K562 (cell line): ENCODE measurements around the gene ATIC. TPM values are rescaled to one million over a fixed set of nuclear protein-coding genes. Genes with fewer than 3 reads are reported as not detected.

ENCODE experiments used
- ATAC-seq: fragments of 200-7000 bp; cut with Tn5 transposase; 3 replicates; pipeline ENCODE4 v1.9.1; 2020; ENCODE audit warnings: moderate library complexity
- BruUV-seq: library from RNA; stranded (reverse); fragments of 400-500 nt; replicated peaks from 2 replicates; lab custom pipeline; 2021; lab: Mats Ljungman, UMichigan
- CTCF ChIA-PET: fragments of 300-600 bp; formaldehyde crosslinking; extraction: SDS; loops from one replicate; lab custom pipeline; 2021; ENCODE audit warnings: low intra/inter-chr PET ratio; lab: Yijun Ruan, JAX
- POLR2A ChIA-PET: fragments of 300-600, 350-650 bp; sonication (Branson Sonifier 250); formaldehyde crosslinking; extraction: SDS; loops from one replicate; lab custom pipeline; 2021; ENCODE audit warnings: antibody characterized with exemption, inconsistent platforms; lab: Yijun Ruan, JAX
- DNase-seq, 4 experiments: peaks; one replicate each; pipeline versions ENCODE4 v3.0.0 to v3.0.0-alpha.2; 2011 to 2018; ENCODE audit warnings: low spot score in 3 of 4, mixed read lengths in 3 of 4; ENCODE audit errors: extremely low read depth in 1 of 4
- FAIRE-seq: peaks from 2 replicates; lab custom pipeline; 2011; peaks lifted over from hg19 to GRCh38; lab: Jason Lieb, UNC
- H2AFZ ChIP-seq: 2 replicates; pipeline ENCODE4 v1.6.0; 2011; ENCODE audit warnings: low read depth, low read length, control low read depth, inconsistent platforms
- H3K27ac ChIP-seq: fragments of 200-600 bp; 3 replicates; pipeline ENCODE4 v1.8.0; 2011; ENCODE audit warnings: low read depth, mild to moderate bottlenecking, control low read depth, inconsistent platforms, low read length, moderate library complexity, mixed read lengths; ENCODE audit errors: extremely low read depth
- H3K27me3 ChIP-seq, 2 experiments: fragments of 300-600 bp in 1 of 2; 2 replicates in 1 of 2; 3 replicates in 1 of 2; pipeline versions ENCODE4 v1.6.0 to v1.8.0; 2011; ENCODE audit warnings: inconsistent platforms in 2 of 2, low read length in 2 of 2, mild to moderate bottlenecking in 1 of 2, mixed read lengths in 1 of 2, moderate library complexity in 1 of 2; ENCODE audit not compliant: control insufficient read depth in 2 of 2, insufficient read depth in 2 of 2
- H3K36me3 ChIP-seq: fragments of 300-600 bp; 3 replicates; pipeline ENCODE4 v1.8.0; 2011; ENCODE audit warnings: mild to moderate bottlenecking, low read length, inconsistent platforms; ENCODE audit not compliant: control insufficient read depth, insufficient read depth
- H3K4me1 ChIP-seq, 2 experiments: fragments of 200-600 bp in 1 of 2; replicated peaks in 1 of 2; 2 replicates in 1 of 2; 3 replicates in 1 of 2; pipeline versions ENCODE4 v1.5.1 to v1.8.0; 2011; ENCODE audit warnings: inconsistent platforms in 2 of 2, low read length in 2 of 2, mild to moderate bottlenecking in 1 of 2, mixed read lengths in 1 of 2, moderate library complexity in 1 of 2; ENCODE audit not compliant: control insufficient read depth in 2 of 2, insufficient read depth in 2 of 2
- H3K4me2 ChIP-seq: 2 replicates; pipeline ENCODE4 v1.6.1; 2011; ENCODE audit warnings: low read length, control low read depth, inconsistent platforms, mixed read lengths; ENCODE audit not compliant: insufficient read depth
- H3K4me3 ChIP-seq: fragments of 200-600 bp; sonication (generic), shearing (Covaris generic); 2 replicates; pipeline ENCODE4 v1.5.1; 2016; ENCODE audit warnings: control low read depth, inconsistent platforms
- H3K79me2 ChIP-seq: fragments of 200-600 bp; 3 replicates; pipeline ENCODE4 v1.8.0; 2011; ENCODE audit warnings: low read length, inconsistent platforms; ENCODE audit not compliant: control insufficient read depth, insufficient read depth
- H3K9ac ChIP-seq, 2 experiments: 2 replicates each; pipeline versions ENCODE4 v1.6.0 to v1.6.1; 2011; ENCODE audit warnings: low read depth in 2 of 2, low read length in 2 of 2, control low read depth in 1 of 2, inconsistent platforms in 1 of 2, mild to moderate bottlenecking in 1 of 2, mixed read lengths in 1 of 2; ENCODE audit not compliant: insufficient read depth in 1 of 2
- H3K9me1 ChIP-seq: one replicate; pipeline ENCODE4 v1.6.0; 2011; ENCODE audit warnings: inconsistent platforms, mild to moderate bottlenecking, low read length, moderate library complexity; ENCODE audit not compliant: control insufficient read depth, insufficient read depth
- H3K9me3 ChIP-seq: replicated peaks from 2 replicates; pipeline ENCODE4 v1.5.1; 2011; ENCODE audit warnings: low read depth, low read length, inconsistent platforms; ENCODE audit not compliant: control insufficient read depth, insufficient read depth
- H4K20me1 ChIP-seq: replicated peaks from 2 replicates; pipeline ENCODE4 v1.6.1; 2011; ENCODE audit warnings: low read length, inconsistent platforms, mixed read lengths; ENCODE audit not compliant: control insufficient read depth, insufficient read depth
- CEBPB ChIP-seq: fragments of 450-650 bp; IDR thresholded peaks from 2 replicates; pipeline ENCODE4 v1.6.1; 2016; ENCODE audit warnings: missing genetic modification characterization, missing compliant biosample characterization
- CEBPG ChIP-seq, 3 experiments: fragments of 200-800 bp in 1 of 3; sonication (Bioruptor generic) in 1 of 3; sonication (generic) in 1 of 3; formaldehyde crosslinking in 1 of 3; IDR thresholded peaks in 2 of 3; conservative IDR thresholded peaks in 1 of 3; 2 replicates each; pipeline versions ENCODE4 v1.6.1 to v1.8.0; 2016 to 2022; ENCODE audit warnings: missing compliant biosample characterization in 2 of 3, missing genetic modification characterization in 2 of 3, mild to moderate bottlenecking in 1 of 3, missing genetic modification reagents in 1 of 3
- PHF21A ChIP-seq: fragments of 450-650 bp; IDR thresholded peaks from 2 replicates; pipeline ENCODE4 v1.6.1; 2017; ENCODE audit warnings: low read depth, borderline replicate concordance
- WGBS: fragments of 100-300 bp; shearing (Covaris generic); methylation state at CpG from one replicate; pipeline ENCODE4 v1.1.6; 2016; ENCODE audit warnings: low coverage, mixed read lengths; ENCODE audit not compliant: insufficient coverage; ENCODE audit errors: missing lambda C conversion rate; 5-methylcytosine and 5-hydroxymethylcytosine counted together
- in situ Hi-C: fragments of 300-500 bp; cut with MboI; formaldehyde crosslinking; loops from 4 replicates; pipeline ENCODE4 v1.15.0; 2018; ENCODE audit warnings: inconsistent platforms, mixed read lengths
- intact Hi-C: fragments of 100-400 bp; cut with micrococcal nuclease; formaldehyde crosslinking; loops from 2 replicates; pipeline ENCODE4 v1.14.2; 2022
- polyA plus RNA-seq, 8 experiments: library from polyadenylated mRNA; depleted of rRNA in 4 of 8; stranded (reverse) in 5 of 8; unstranded in 3 of 8; fragments of >200 nt; fragmentation: Nextera tagmentation in 2 of 8; fragmentation: Illumina TruSeq in 1 of 8; extraction: Ambion mirVana in 2 of 8; extraction: Trizol in 1 of 8; gene quantifications; 2 replicates each; pipeline versions ENCODE4 v1.2.1 to v1.2.3, GENCODE V29; 2011 to 2014; ENCODE audit warnings: inconsistent platforms in 1 of 8, missing spikeins in 1 of 8
- total RNA-seq, 7 experiments: library from RNA; depleted of rRNA in 6 of 7; stranded (reverse); fragments of >200 nt in 6 of 7; fragmentation: Illumina TruSeq in 2 of 7; extraction: Trizol in 2 of 7; gene quantifications; 2 replicates each; pipeline versions ENCODE4 v1.2.1 to v1.2.3, GENCODE V29; 2011 to 2021; ENCODE audit warnings: low replicate concordance in 1 of 7

The ATIC gene
- total and polyA plus RNA-seq, 9 of the 15 experiments (the other 6 are each of a cell fraction or from before 2014, with no cell fraction given): 45.6 to 480 (median 212) TPM

DNA sequence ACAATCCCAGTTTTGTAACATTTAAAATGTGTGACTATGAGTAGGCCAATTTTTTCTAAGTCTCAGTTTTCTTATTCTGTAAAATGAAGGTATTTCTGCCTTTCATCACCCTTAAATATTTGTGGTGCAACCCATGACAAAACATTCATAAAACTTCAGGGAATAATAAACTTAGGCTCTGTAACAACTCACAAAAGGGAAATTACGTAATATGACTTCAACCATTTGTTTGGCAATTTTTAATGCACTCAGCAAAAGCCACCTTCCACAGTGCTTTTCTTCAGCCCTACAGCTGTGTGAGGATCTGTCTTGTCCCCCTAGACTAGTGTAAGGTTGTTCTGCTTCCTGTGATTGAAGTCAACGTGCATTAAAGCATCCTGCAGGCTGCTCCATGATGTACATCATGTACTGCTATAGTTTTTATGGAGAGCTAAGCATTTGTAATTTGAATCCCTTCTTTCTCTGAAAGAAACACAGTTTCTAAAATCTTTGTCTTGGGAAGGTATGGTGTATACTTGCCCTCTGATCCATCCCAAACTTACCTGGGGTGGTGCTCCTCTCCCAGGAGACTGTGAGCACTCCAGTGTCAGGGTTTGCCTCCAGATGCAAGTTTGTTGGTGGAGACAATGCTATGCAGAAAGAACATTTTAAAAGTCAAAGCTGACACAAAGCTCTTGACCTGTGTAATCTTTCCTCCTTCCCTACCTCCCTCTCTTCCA is 84.9 kb downstream of the ATIC start:
- Histone ChIP-seq H3K9me3 (no peaks in the 10 kb centered on the region), H3K27ac (no peak overlapping the region), H3K4me2 (no peak overlapping the region), H3K79me2 (no peaks in the 10 kb centered on the region), H2AFZ (no peak overlapping the region), H3K27me3 (no peaks in the 10 kb centered on the region), H3K9me1 (no peaks in the 10 kb centered on the region), H3K4me3 (no peak overlapping the region), H4K20me1 (no peaks in the 10 kb centered on the region), H3K36me3 (peaks cover 3% of the 10 kb centered on the region; the same call in 1 of the 3 replicates), H3K4me1 (no peaks in the 10 kb centered on the region), H3K9ac (no peak overlapping the region)
- no peak for ATAC-seq
- 57% methylated on average over 2 of the region's 2 CpGs for WGBS
- BruUV-seq: no TSS peak
- in situ Hi-C loops (no loop called here), intact Hi-C loops (no loop called here)
- CTCF ChIA-PET: no interaction called here
- TF ChIP-seq CEBPB (tag): peak; percentile 34; the same call in 1 of the 2 replicates
- no peak for TF ChIP-seq PHF21A
- TF ChIP-seq CEBPG (CRISPR knock-in tag; IDR thresholded peaks at IDR 0.05): no peak
- peak in 1 of 2 experiments; percentile 39; a peak in 1 of 4 replicates for TF ChIP-seq CEBPG (tag; conservative IDR thresholded peaks at IDR 0.05 in 1 of 2, IDR thresholded peaks at IDR 0.05 in 1 of 2)
- POLR2A ChIA-PET: interaction anchor here (0.6 kb wide), 1 partner anchor 652 kb away, joined by 3 read pairs; no protein-coding TSS in a partner anchor
- no peak for FAIRE-seq
- DNase-seq: no peak
